GM23248 (cell line): Measurements from ENCODE around the gene LACTBL1.

Source experiments
- EZH2 ChIP-seq: fragments of 200-600 bp; sonication (generic); IDR thresholded peaks from 2 replicates; pipeline ENCODE4 v1.6.1; 2018; ENCODE audit warnings: antibody characterized with exemption, mild to moderate bottlenecking; ENCODE audit not compliant: insufficient read depth, poor library complexity, severe bottlenecking
- EZH2phosphoT487 ChIP-seq: fragments of 200-600 bp; sonication (generic); IDR thresholded peaks from 2 replicates; pipeline ENCODE4 v1.6.1; 2018; ENCODE audit warnings: antibody characterized with exemption, moderate library complexity, mild to moderate bottlenecking, low read depth; ENCODE audit not compliant: insufficient read depth

- TF ChIP-seq EZH2 (no peak), EZH2phosphoT487 (no peak)
Observed at GRCh38 chr1:22966309-22966708, 6.4 kb downstream of the LACTBL1 start.
